NB4 (cell line): ENCODE measurements around the gene ATP6V1F.

ENCODE experiments used
- DNase-seq: peaks from one replicate; pipeline ENCODE4 v3.0.0; 2010; ENCODE audit warnings: low read depth
- H3K4me3 ChIP-seq: one replicate; pipeline ENCODE4 v1.5.1; 2011; ENCODE audit warnings: mild to moderate bottlenecking, low read depth, low read length, moderate library complexity
- CTCF ChIP-seq: IDR thresholded peaks from one replicate; pipeline ENCODE4 v1.5.1; 2012; ENCODE audit warnings: low read depth, low read length
- MAX ChIP-seq: IDR thresholded peaks from 2 replicates; pipeline ENCODE4 v1.6.1; 2011; ENCODE audit warnings: low read depth, low read length
- MYC ChIP-seq: IDR thresholded peaks from 2 replicates; pipeline ENCODE4 v1.6.1; 2011; ENCODE audit warnings: low read depth, low read length
- POLR2A ChIP-seq: IDR thresholded peaks from 2 replicates; pipeline ENCODE4 v1.6.1; 2011; ENCODE audit warnings: mild to moderate bottlenecking; ENCODE audit not compliant: insufficient read length; ENCODE audit errors: extremely low read depth

ATP6V1F gene

GRCh38 chr7:128862571-128863432, at the start of gene ATP6V1F:
Gene ATP6V1F, plus strand, starts transcription at chr7:128862856. Its CDS starts 49 bp downstream, at chr7:128862905.
- peak; percentile 99 for DNase-seq
- H3K4me3 ChIP-seq, result peak within 1 kb of the TSS; percentile 91
- peak; percentile 23; the same call in 1 of the 2 replicates for TF ChIP-seq MYC
- peak; percentile 68 for TF ChIP-seq POLR2A
- TF ChIP-seq MAX, result peak; percentile 73
- TF ChIP-seq CTCF, result no peak

- no peak overlapping the region for H3K4me3 ChIP-seq
- peak; percentile 84 for DNase-seq
- TF ChIP-seq POLR2A, result no peak
Measured at GRCh38 chr7:128814499-128814898, 48.2 kb upstream of the ATP6V1F start.

GRCh38 chr7:128815289-128815942, 47.2 kb upstream of the ATP6V1F start:
- peak; percentile 40 for DNase-seq
- no peak overlapping the region for H3K4me3 ChIP-seq
- TF ChIP-seq CTCF, result no peak
- TF ChIP-seq MYC, result no peak
- no peak for TF ChIP-seq MAX
- TF ChIP-seq POLR2A, result no peak

- no peak overlapping the region for H3K4me3 ChIP-seq
- DNase-seq, result no peak
Measured at GRCh38 chr7:128818694-128819093, 44.0 kb upstream of the ATP6V1F start.

GRCh38 chr7:128821724-128822123, 40.9 kb upstream of the ATP6V1F start:
- TF ChIP-seq POLR2A (no peak), CTCF (no peak), MYC (no peak), MAX (no peak)

More at GRCh38 chr7:128818694-128819093, 44.0 kb upstream of the ATP6V1F start:
- no peak for TF ChIP-seq POLR2A
- no peak for TF ChIP-seq MAX
- no peak for TF ChIP-seq MYC
- TF ChIP-seq CTCF, result no peak

GRCh38 chr7:128826512-128826911, 36.1 kb upstream of the ATP6V1F start:
- no peak overlapping the region for H3K4me3 ChIP-seq
- no peak for DNase-seq
- TF ChIP-seq MAX, result no peak
- no peak for TF ChIP-seq POLR2A
- no peak for TF ChIP-seq MYC
- no peak for TF ChIP-seq CTCF

More at GRCh38 chr7:128821724-128822123, 40.9 kb upstream of the ATP6V1F start:
- no peak overlapping the region for H3K4me3 ChIP-seq
- no peak for DNase-seq
